ENCODE measurements around the gene FBXO36. TPM values are rescaled to one million over a fixed set of nuclear protein-coding genes. Genes with fewer than 3 reads are reported as not detected.

FBXO36 gene
- 1 to 10 TPM; 1.1 to 1.8 TPM for total RNA-seq

DNA sequence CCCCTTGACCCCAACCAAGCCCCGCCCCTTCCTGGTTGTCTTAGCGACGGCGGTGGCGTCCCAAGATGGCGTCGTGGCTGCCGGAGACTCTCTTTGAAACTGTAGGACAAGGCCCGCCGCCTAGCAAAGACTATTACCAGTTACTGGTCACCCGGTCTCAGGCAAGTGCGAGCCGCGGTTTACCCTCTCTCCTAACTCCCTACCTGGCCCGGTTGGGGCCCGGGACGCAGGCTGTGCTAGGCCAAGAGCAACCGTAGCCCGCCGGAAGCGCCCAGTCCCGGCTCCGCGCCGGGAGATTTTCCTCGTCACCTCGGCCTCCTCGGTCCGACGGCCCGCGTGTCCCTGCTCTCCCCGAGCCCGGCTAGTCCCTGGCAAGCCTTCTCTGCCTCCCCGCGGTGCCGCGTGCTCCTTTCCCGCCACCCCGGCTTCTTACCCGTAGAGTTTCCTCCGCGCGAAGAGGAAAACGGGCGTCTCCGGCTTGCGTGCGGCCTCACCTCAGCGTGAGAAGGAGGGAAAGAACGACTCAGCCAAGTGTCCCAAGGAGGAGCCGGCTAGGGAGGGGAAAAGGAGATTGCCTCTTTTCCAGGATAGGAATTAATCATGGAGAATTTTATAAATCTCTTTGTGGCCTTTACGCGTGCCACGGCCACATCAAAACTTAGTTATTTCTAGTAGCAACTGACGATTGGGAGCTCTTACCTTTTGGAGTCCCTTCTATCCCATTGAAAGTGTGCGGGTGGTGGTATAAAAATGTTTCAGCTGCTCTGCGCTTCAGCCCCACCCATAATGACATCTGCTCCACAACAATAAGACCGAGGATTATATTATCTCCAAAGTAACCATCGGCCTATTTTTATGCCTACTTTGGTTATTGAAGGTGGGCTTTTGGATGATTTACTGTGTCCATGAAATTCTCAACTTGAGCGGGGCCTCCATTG lies at the start of gene FBXO36:
Gene FBXO36, plus strand, starts transcription at position 55 of the 938 bp plus-strand sequence. Its CDS starts 11 bp downstream, at position 66.
- Mint-ChIP-seq H3K9me3 (no peaks in the 10 kb centered on the region), H3K27ac (peak within 1 kb of the TSS; percentile 99), H3K4me3 (peak within 1 kb of the TSS; percentile 99), H3K4me1 (peaks cover 33% of the 10 kb centered on the region), H3K36me3 (peaks cover 10% of the 10 kb centered on the region), H3K27me3 (no peaks in the 10 kb centered on the region)
- POLR2A ChIA-PET = interaction anchor here (0.6 to 1.9 kb wide), 4 partner anchors 70 to 1691 kb away, joined by 3 to 8 read pairs (median 5); no protein-coding TSS in a partner anchor
- DNase-seq (peak; percentile 94), ATAC-seq (ENCODE audit: low read depth) (peak; percentile 53)

GRCh38 chr2:229873123-229873581 lies 49.2 kb upstream of the FBXO36 start:
- Mint-ChIP-seq H3K36me3 (peaks cover 37% of the 10 kb centered on the region), H3K9me3 (no peaks in the 10 kb centered on the region), H3K4me3 (no peak overlapping the region), H3K4me1 (peaks cover 17% of the 10 kb centered on the region), H3K27ac (no peak overlapping the region), H3K27me3 (no peaks in the 10 kb centered on the region)
- POLR2A ChIA-PET = no interaction called here
- ATAC-seq (ENCODE audit: low read depth) (no peak), DNase-seq (no peak)

- no peak overlapping the region for H3K27ac Mint-ChIP-seq
- H3K27me3 Mint-ChIP-seq = no peaks in the 10 kb centered on the region
- POLR2A ChIA-PET = no interaction called here
- no peak overlapping the region for H3K4me3 Mint-ChIP-seq
- no peak for ATAC-seq (ENCODE audit: low read depth)
- peaks cover 16% of the 10 kb centered on the region for H3K4me1 Mint-ChIP-seq
- no peak for DNase-seq
- no peaks in the 10 kb centered on the region for H3K9me3 Mint-ChIP-seq
- H3K36me3 Mint-ChIP-seq = peaks cover 38% of the 10 kb centered on the region
These were observed 47.7 kb upstream of the FBXO36 start for GRCh38 chr2:229874647-229875046.

DNA sequence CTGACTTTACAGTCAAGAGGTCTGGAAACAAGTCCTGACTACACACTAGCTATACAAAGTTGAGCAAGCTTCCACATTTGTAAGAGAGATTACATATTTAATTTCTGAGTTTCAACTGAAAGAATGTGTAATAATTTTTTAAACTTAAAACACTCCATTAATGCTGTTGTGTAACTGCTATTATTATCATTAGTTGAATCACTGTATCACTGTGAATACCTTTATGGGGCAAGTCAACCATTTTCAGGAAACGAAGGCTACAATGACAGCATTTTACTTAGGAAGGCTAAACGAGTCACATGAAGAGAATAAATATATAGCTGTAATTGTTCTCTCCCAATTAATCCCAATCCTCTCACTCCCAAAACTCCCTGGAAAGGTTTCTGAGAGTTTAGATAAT lies 46.8 kb upstream of the FBXO36 start:
- ATAC-seq (ENCODE audit: low read depth) (no peak), DNase-seq (no peak)
- no peak overlapping the region for H3K27ac Mint-ChIP-seq
- no peak overlapping the region for H3K4me3 Mint-ChIP-seq
- no peaks in the 10 kb centered on the region for H3K9me3 Mint-ChIP-seq
- H3K36me3 Mint-ChIP-seq = peaks cover 32% of the 10 kb centered on the region
- no peaks in the 10 kb centered on the region for H3K27me3 Mint-ChIP-seq
- H3K4me1 Mint-ChIP-seq = peaks cover 14% of the 10 kb centered on the region
- POLR2A ChIA-PET = no interaction called here

DNA sequence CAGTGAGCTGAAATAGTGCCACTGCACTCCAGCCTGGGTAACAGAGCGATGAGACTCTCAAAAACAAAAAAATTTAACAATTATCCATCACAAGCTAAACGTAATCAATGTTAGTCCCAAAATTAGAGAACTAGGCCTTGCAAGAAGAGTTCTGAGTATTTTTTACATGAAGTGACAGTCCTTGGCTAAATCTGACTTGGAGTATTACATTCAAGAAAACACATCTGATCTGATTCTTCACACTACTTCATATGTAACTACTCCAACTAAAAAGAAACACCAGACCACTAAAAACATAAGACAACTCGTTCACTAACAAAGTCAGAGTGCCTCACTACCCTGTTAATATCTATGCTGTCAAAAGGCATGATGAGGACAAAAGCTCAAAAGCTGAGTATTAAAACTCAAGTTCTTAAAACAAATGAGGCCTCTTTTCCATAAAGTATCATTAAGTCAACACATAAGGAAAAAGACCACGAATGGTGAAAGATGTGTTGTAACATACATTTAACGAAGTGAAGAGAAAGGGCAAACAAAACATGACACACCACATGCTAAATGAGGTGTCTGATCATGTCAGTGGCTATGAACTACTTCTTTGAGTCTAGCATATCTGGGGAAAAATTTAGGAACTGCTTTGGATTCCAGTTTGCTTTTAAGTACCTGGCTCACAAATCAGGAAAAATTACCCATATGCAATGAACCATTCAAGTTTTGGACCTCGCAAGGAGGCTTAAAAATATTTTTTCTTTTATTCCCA lies 42.9 kb upstream of the FBXO36 start:
- ATAC-seq (ENCODE audit: low read depth) = no peak
- no peaks in the 10 kb centered on the region for H3K27me3 Mint-ChIP-seq
- H3K36me3 Mint-ChIP-seq = peaks cover 18% of the 10 kb centered on the region
- no peak overlapping the region for H3K27ac Mint-ChIP-seq
- H3K4me1 Mint-ChIP-seq = peaks cover 9% of the 10 kb centered on the region
- no peak for DNase-seq
- H3K4me3 Mint-ChIP-seq = no peak overlapping the region
- POLR2A ChIA-PET = no interaction called here
- no peaks in the 10 kb centered on the region for H3K9me3 Mint-ChIP-seq

- POLR2A ChIA-PET = no interaction called here
- ATAC-seq (ENCODE audit: low read depth) (no peak), DNase-seq (no peak)
- no peak overlapping the region for H3K27ac Mint-ChIP-seq
- no peak overlapping the region for H3K4me3 Mint-ChIP-seq
- peaks cover 16% of the 10 kb centered on the region for H3K36me3 Mint-ChIP-seq
- H3K27me3 Mint-ChIP-seq = no peaks in the 10 kb centered on the region
- no peaks in the 10 kb centered on the region for H3K9me3 Mint-ChIP-seq
- peaks cover 6% of the 10 kb centered on the region for H3K4me1 Mint-ChIP-seq
These were observed 41.3 kb upstream of the FBXO36 start for GRCh38 chr2:229880892-229881586.

- Mint-ChIP-seq H3K9me3 (no peaks in the 10 kb centered on the region), H3K27ac (no peak overlapping the region), H3K4me3 (no peak overlapping the region), H3K27me3 (no peaks in the 10 kb centered on the region), H3K4me1 (peaks cover 6% of the 10 kb centered on the region), H3K36me3 (peaks cover 14% of the 10 kb centered on the region)
- ATAC-seq (ENCODE audit: low read depth) = no peak
- no peak for DNase-seq
- POLR2A ChIA-PET = no interaction called here
These were observed 39.7 kb upstream of the FBXO36 start for GRCh38 chr2:229882583-229882982.

GRCh38 chr2:229884775-229885699 lies 37.3 kb upstream of the FBXO36 start:
- Mint-ChIP-seq H3K36me3 (peaks cover 6% of the 10 kb centered on the region), H3K27ac (no peak overlapping the region), H3K9me3 (no peaks in the 10 kb centered on the region), H3K27me3 (no peaks in the 10 kb centered on the region), H3K4me1 (peaks cover 8% of the 10 kb centered on the region), H3K4me3 (no peak overlapping the region)
- no peak for ATAC-seq (ENCODE audit: low read depth)
- DNase-seq = no peak
- POLR2A ChIA-PET = no interaction called here

DNA sequence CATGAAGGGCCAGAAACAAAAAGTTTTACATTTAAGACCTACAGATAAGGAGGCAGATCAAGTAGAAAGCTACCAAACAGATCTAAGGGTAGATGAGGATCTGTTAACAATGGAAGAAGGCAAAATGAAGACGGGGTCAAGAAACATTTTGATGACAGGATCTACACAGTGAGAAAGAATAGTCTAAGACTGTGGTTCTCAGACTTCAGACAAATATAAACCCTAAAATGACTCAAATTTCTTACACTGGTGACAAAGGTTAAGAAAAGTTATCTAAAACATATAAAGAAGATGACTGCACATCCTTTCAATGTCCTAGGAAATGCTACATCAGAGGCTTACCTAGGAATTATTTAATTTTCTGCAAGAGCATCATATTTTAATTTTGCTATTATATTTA lies 34.9 kb upstream of the FBXO36 start:
- peaks cover 5% of the 10 kb centered on the region for H3K4me1 Mint-ChIP-seq
- no peak overlapping the region for H3K27ac Mint-ChIP-seq
- peaks cover 5% of the 10 kb centered on the region for H3K36me3 Mint-ChIP-seq
- no peaks in the 10 kb centered on the region for H3K9me3 Mint-ChIP-seq
- no peaks in the 10 kb centered on the region for H3K27me3 Mint-ChIP-seq
- POLR2A ChIA-PET = no interaction called here
- DNase-seq (no peak), ATAC-seq (ENCODE audit: low read depth) (no peak)
- H3K4me3 Mint-ChIP-seq = no peak overlapping the region

DNA sequence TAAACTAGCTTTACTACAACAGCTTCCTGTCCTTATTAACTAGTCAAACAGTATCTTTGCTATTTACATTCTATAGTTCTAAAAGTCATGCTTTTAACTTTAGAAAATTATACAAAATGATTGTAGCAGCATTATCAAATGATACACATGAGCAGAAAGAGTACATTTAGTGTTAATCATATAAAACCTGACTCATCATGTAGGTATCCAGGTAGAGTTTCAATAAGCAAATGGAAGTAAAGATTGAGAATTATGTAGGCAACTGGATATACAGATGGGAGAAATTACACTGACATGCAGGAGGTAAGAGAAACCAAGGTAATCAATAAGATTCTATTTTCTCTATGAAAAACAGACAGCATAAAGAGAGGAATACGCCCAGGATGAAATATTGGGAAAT lies 34.3 kb upstream of the FBXO36 start:
- no peak for ATAC-seq (ENCODE audit: low read depth)
- Mint-ChIP-seq H3K36me3 (peaks cover 7% of the 10 kb centered on the region), H3K27me3 (no peaks in the 10 kb centered on the region), H3K4me1 (peaks cover 5% of the 10 kb centered on the region), H3K4me3 (no peak overlapping the region), H3K27ac (no peak overlapping the region), H3K9me3 (no peaks in the 10 kb centered on the region)
- DNase-seq = no peak
- POLR2A ChIA-PET = no interaction called here

- Mint-ChIP-seq H3K4me3 (no peak overlapping the region), H3K36me3 (peaks cover 12% of the 10 kb centered on the region), H3K27ac (no peak overlapping the region), H3K27me3 (no peaks in the 10 kb centered on the region), H3K4me1 (peaks cover 7% of the 10 kb centered on the region), H3K9me3 (no peaks in the 10 kb centered on the region)
- POLR2A ChIA-PET = no interaction called here
- DNase-seq (no peak), ATAC-seq (ENCODE audit: low read depth) (no peak)
These were observed 33.3 kb upstream of the FBXO36 start for GRCh38 chr2:229889023-229889422.

DNA sequence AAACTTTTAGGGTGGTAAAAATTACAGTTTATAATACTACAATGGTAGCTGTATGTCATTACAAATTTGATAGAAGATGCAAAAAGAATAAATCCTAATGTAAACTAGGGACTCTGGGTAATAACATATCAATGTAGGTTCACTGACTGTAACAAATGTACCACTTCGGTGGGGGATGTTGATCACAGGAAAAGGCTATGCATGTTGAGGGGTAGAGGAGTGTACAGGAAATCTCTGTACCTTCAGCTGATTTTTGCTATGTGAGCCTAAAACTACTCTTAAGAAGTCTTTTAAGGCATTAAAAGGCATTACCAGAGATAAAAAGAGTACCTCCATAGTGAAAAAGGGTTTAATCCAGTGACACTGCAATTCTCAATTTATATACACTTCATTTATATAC lies 25.4 kb upstream of the FBXO36 start:
- Mint-ChIP-seq H3K4me1 (peaks cover 23% of the 10 kb centered on the region), H3K36me3 (peaks cover 22% of the 10 kb centered on the region), H3K9me3 (no peaks in the 10 kb centered on the region), H3K27ac (no peak overlapping the region), H3K27me3 (no peaks in the 10 kb centered on the region), H3K4me3 (no peak overlapping the region)
- ATAC-seq (ENCODE audit: low read depth) = peak; percentile 67
- no peak for DNase-seq
- POLR2A ChIA-PET = no interaction called here

All from activated naive CD8-positive, alpha-beta T cell treated with anti-CD3 and anti-CD28 coated beads, Interleukin-2, amount 10 ng/mL, durations not matched to agents 7 days and 5 days (primary cell).